Measurements from ENCODE around the gene CCDC149. TPM values are rescaled to one million over a fixed set of nuclear protein-coding genes. Genes with fewer than 3 reads are reported as not detected.

CCDC149 gene
- total and polyA plus RNA-seq, 7 donors, result 2.1 to 10.8 (median 7.8) TPM

DNA sequence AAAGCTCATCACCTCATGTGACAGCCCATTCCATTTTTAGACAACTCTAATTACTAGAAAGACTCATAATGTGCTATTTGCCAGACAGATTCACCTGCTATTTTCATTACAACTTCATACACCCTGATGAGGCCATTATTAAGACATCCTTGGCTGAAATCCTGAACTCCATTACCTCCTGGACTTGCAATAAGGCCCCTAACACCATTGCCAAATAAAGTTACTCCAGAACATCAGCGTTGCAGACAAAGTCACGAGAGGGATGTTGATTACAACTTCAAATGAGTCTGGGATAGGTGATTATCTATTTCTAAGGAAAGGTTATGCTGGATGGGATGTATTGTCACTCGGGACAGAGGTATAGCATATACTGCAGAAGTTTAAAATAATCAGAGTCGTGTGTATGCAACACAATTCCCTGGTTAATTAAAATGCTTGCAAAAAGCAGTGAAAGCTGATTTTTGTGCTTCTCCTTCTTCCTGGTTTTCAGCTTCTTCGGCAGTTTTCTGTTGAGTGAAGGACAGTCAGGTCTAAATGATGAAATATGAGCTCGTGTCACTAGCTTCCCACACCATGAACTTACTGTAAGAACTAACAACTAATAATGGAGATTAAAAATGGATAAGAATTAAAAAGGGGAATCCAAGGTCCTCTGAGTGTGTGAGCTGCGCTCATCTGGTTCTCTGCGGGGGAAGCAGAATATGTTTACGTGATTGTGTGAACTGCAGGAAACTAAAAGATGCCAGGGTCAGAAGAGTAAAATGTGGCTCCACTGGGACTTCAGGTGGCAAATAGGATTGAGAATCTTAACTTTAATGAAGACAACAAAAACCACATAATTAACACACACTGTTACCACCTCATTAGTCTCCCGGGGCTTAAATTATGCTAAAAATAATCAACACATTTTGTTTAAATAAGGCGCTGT is 135.0 kb downstream of the CCDC149 start:
- Histone ChIP-seq H3K9me3 (no peaks in the 10 kb centered on the region), H3K36me3 (ENCODE audit: insufficient read depth in 1 of 2, low read depth in 1 of 2) (no peaks in the 10 kb centered on the region), H3K27ac (no peak overlapping the region), H3K4me3 (no peak overlapping the region), H3K27me3 (ENCODE audit: insufficient read depth in 3 of 3, low read length in 2 of 3) (no peaks in the 10 kb centered on the region), H3K4me1 (peaks cover 6% of the 10 kb centered on the region)
- DNase-seq (no peak), ATAC-seq (no peak)
- intact Hi-C loops (cut with DNase I), result no loop called here
- TF ChIP-seq, protein P1, sequence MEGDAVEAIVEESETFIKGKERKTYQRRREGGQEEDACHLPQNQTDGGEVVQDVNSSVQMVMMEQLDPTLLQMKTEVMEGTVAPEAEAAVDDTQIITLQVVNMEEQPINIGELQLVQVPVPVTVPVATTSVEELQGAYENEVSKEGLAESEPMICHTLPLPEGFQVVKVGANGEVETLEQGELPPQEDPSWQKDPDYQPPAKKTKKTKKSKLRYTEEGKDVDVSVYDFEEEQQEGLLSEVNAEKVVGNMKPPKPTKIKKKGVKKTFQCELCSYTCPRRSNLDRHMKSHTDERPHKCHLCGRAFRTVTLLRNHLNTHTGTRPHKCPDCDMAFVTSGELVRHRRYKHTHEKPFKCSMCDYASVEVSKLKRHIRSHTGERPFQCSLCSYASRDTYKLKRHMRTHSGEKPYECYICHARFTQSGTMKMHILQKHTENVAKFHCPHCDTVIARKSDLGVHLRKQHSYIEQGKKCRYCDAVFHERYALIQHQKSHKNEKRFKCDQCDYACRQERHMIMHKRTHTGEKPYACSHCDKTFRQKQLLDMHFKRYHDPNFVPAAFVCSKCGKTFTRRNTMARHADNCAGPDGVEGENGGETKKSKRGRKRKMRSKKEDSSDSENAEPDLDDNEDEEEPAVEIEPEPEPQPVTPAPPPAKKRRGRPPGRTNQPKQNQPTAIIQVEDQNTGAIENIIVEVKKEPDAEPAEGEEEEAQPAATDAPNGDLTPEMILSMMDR (IDR thresholded peaks at IDR 0.05), result no peak
- WGBS, 3 donors, result 59 to 76% (median 68%) methylated on average over 11 of the region's 11 CpGs

DNA sequence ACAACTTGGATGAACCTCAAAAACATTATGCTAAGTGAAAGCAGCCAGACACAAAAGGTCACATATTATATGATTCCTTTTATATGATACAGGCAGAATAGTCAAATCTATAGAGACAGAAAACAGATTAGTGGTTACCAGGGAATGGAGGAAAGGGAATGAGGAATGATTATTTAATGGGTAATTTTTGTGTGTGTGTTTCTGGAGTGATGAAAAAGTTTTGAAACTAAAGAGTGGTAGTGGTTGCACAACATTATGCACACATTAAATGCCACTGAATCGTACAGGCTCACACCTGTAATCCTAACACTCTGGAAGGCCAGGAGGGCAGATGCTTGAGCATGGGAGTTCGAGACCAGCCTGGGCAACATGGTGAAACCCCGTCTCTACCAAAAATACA is 137.1 kb downstream of the CCDC149 start:
- no peaks in the 10 kb centered on the region for H3K27me3 ChIP-seq (ENCODE audit: insufficient read depth in 3 of 3, low read length in 2 of 3)
- no peak overlapping the region for H3K4me3 ChIP-seq
- TF ChIP-seq, protein P1 (IDR thresholded peaks at IDR 0.05), result no peak
- no peaks in the 10 kb centered on the region for H3K4me1 ChIP-seq
- intact Hi-C loops (cut with DNase I), result no loop called here
- no peaks in the 10 kb centered on the region for H3K36me3 ChIP-seq (ENCODE audit: insufficient read depth in 1 of 2, low read depth in 1 of 2)
- DNase-seq, result no peak
- ATAC-seq, result no peak
- no peak overlapping the region for H3K27ac ChIP-seq
- WGBS, 3 donors, result 85 to 95% (median 89%) methylated on average over 3 of the region's 3 CpGs
- no peaks in the 10 kb centered on the region for H3K9me3 ChIP-seq

DNA sequence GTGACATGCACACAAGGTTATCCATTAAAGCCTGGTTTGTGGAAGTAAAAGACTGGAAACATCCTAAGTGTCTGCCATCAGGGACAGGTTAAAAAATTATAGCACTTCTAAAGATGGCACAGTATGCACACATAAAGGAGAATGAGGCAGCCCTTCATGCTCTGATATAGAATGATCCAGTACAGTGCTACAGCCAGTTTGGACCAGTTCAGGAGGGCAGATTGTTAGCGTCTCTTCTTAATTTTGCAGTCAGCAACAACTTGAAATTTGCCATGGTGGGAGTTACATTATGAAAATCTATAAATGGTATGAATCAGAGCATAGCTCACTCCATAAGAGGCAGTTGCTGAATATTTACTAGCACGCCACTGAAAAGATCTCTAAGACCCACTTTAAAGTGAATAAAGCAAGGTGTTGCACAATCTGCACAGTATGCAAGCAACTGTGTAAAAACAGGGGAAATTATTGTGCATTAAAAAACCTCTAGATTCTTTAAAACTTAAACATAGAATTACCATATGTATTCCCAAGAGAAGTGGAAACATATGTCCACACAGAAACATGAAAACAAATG is 137.7 kb downstream of the CCDC149 start:
- 59 to 90% (median 89%) methylated on average over 2 of the region's 2 CpGs for WGBS, 3 donors
- no peak for ATAC-seq

DNA sequence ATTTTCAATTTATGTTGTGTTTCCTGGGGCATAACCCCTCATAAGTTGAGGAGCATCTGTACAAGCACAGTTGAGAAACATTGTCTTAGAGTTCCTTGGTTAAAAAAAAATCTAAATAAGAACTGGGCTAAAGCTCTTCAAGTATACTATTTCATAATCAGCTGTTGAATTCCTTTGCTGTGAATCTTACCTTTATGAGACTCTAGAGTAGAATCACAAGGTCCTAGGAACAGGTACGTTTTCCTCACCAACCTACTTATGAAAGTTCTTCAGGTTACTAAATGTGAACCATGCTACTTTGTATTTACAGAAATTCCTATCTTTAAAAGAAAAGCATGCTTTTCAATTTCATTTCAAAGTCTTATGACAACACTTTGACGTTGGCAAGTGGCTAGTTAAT is 138.4 kb downstream of the CCDC149 start:
- Histone ChIP-seq H3K36me3 (ENCODE audit: insufficient read depth in 1 of 2, low read depth in 1 of 2) (no peaks in the 10 kb centered on the region), H3K4me3 (no peak overlapping the region), H3K9me3 (no peaks in the 10 kb centered on the region), H3K27me3 (ENCODE audit: insufficient read depth in 3 of 3, low read length in 2 of 3) (no peaks in the 10 kb centered on the region), H3K27ac (no peak overlapping the region), H3K4me1 (no peaks in the 10 kb centered on the region)
- 33 to 39% (median 36%) methylated on average over 2 of the region's 2 CpGs for WGBS, 3 donors
- ATAC-seq (peak in 1 of 4 donors; percentile 47), DNase-seq (no peak)
- TF ChIP-seq, protein P1 (IDR thresholded peaks at IDR 0.05), result no peak
- intact Hi-C loops (cut with DNase I), result no loop called here

More for the DNA sequence above, 137.7 kb downstream of the CCDC149 start:
- no peaks in the 10 kb centered on the region for H3K27me3 ChIP-seq (ENCODE audit: insufficient read depth in 3 of 3, low read length in 2 of 3)
- H3K9me3 ChIP-seq, result no peaks in the 10 kb centered on the region
- no peak overlapping the region for H3K27ac ChIP-seq
- intact Hi-C loops (cut with DNase I), result no loop called here
- no peak for DNase-seq
- TF ChIP-seq, protein P1 (IDR thresholded peaks at IDR 0.05), result no peak
- no peaks in the 10 kb centered on the region for H3K4me1 ChIP-seq
- H3K36me3 ChIP-seq (ENCODE audit: insufficient read depth in 1 of 2, low read depth in 1 of 2), result no peaks in the 10 kb centered on the region
- no peak overlapping the region for H3K4me3 ChIP-seq

Data from psoas muscle (tissue), 8 donors.